Fibroblast of mammary gland (primary cell): ENCODE results near the gene SEC61A2.
A peak's percentile ranks its signal among the peaks of the same experiment; 100 is the strongest.

Experiments used
- DNase-seq: peaks from one replicate; pipeline ENCODE4 v3.0.0-alpha.2; 2010; ENCODE audit warnings: low read depth
- H3K4me3 ChIP-seq: 2 replicates; pipeline ENCODE4 v1.5.1; 2011; ENCODE audit warnings: low read depth, mild to moderate bottlenecking, low read length, moderate library complexity; ENCODE audit not compliant: control insufficient read depth
- TF ChIP-seq, protein P1 (sequence below): conservative IDR thresholded peaks from 2 replicates; pipeline ENCODE4 v1.5.1; 2011; ENCODE audit warnings: low read depth, low read length, inconsistent platforms; ENCODE audit not compliant: control insufficient read depth, insufficient read depth

Gene SEC61A2

DNA sequence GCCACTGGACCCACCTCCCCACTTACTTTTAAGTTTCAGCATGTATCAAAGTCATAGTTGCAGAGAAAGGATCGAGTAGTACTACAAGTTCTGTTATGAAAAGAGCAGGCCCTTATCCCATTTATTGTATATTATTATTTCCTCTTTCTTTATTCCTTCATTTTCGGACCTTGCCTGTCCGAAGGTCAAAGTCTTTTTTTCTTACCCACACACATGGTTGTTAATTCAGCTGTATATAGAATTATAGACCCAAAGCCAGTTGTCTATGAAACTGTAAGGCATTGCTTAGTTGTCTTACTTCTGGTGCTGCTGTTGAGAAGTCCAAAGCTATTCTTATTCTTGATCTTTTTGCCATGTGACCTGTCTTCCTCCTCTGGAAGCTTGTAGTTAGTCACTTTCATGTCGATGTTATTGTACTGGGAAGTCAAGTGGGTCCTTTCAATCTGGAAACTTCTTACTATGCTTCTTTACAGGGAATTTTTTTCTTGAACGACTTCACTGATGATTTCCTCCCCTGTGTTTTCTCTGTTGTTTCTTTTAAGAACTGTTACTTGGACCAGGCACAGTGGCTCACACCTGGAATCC, 57.9 kb downstream of the SEC61A2 start:
- H3K4me3 ChIP-seq, result no peak overlapping the region
- TF ChIP-seq, protein P1, sequence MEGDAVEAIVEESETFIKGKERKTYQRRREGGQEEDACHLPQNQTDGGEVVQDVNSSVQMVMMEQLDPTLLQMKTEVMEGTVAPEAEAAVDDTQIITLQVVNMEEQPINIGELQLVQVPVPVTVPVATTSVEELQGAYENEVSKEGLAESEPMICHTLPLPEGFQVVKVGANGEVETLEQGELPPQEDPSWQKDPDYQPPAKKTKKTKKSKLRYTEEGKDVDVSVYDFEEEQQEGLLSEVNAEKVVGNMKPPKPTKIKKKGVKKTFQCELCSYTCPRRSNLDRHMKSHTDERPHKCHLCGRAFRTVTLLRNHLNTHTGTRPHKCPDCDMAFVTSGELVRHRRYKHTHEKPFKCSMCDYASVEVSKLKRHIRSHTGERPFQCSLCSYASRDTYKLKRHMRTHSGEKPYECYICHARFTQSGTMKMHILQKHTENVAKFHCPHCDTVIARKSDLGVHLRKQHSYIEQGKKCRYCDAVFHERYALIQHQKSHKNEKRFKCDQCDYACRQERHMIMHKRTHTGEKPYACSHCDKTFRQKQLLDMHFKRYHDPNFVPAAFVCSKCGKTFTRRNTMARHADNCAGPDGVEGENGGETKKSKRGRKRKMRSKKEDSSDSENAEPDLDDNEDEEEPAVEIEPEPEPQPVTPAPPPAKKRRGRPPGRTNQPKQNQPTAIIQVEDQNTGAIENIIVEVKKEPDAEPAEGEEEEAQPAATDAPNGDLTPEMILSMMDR, result no peak
- no peak for DNase-seq

DNA sequence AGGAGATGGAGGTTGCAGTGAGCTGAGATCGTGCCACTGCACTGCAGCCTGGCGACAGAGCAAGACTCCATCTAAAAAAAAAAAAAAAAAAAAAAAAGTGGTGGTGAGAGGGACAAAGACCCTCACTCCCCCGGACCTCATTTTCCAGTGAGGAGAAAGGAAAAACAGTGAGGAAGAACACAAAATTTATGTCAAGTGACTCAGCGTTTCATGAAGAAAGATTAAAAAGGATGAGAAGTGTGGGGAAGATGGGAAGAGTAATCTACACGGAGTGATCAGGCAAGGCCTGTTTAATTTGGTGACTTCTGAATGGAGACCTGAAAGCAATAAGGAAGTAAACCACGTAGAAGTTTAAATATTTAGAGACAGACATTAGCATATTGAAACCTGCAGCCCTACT, 59.2 kb downstream of the SEC61A2 start:
- H3K4me3 ChIP-seq, result no peak overlapping the region
- TF ChIP-seq, protein P1, result no peak
- DNase-seq, result no peak

DNA sequence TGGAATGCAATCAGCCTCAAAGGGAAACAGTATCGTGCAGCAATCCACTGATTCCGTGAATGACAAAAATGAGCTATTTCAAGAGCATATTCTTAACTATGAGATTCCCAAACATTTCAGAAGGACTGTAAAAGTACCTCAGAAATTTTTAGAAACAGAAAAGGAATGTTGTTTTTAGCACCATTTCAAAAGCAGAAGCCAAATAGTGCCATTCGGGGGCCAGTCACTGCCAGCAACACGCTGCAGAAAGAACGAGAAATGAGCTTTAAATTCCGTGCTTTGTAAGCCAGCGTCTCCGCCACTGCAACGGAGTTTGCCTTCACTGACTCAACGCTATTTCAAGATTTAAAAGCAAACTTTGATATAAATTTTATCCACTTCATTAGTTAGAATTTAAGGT, 59.9 kb downstream of the SEC61A2 start:
- no peak for DNase-seq
- TF ChIP-seq, protein P1, result no peak
- no peak overlapping the region for H3K4me3 ChIP-seq

DNA sequence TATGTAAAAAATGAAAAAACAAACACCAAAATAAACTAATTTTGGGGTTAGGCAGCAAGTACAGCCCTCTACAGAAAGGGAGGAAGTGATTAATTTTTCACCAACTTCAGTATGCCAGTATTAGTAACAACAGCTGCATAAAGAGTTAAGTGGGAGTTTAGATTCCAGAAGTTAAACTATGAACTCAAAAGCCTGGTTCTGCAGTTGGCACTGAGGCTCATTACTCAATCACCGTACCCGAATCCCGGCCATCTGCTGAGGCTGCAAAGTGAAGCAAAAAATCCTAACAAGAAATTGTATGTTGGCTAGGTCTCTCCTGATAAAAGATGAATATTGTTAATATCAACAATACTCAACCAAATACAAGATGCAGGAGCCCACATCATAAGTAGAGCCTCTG, 62.2 kb downstream of the SEC61A2 start:
- H3K4me3 ChIP-seq, result no peak overlapping the region
- peak; percentile 16 for DNase-seq
- TF ChIP-seq, protein P1, result no peak

DNA sequence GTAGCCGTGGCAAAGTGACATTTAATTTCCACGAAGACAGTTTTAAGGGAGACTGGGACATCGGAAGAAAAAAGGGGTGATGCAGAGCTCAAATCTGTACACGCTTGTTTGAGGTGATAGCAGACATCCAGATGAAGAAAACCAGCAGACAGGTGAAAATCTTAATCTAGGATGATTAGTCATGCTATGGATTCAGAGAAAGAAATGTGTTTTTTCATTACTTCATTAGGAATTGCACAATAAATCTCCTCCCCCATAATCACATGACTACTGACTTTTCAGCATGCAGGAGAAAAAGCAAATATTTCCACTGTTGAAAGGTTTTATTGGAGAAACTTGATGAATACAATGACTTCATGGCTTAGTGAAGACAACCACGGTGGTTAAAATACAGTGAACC, 63.7 kb downstream of the SEC61A2 start:
- H3K4me3 ChIP-seq, result no peak overlapping the region
- TF ChIP-seq, protein P1, result no peak

DNA sequence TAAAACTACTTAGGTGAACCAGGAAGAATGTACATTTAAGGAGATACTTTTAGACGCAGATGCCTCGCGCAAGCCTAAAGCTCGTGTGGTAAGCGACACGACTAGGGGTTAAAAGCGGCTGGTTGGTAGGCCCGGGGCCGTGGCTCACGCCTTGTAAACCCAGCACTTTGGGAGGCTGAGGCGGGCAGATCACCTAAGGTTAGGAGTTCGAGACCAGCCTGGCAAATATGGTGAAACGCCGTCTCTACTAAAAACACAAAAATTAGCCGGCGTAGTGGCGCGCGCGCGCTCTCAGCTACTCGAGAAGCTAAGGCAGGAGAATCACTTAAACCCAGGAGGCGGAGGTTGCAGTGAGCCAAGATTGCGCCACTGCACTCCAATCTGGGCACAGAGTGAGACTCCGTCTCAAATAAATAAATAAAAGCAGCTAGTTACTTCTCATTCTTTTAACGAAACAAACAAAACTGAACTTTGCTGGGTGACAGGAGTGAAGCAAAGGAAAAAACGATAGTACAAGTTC, 65.3 kb downstream of the SEC61A2 start:
- peak; percentile 47 for DNase-seq
- H3K4me3 ChIP-seq, result peak overlapping the region; percentile 97

More for the DNA sequence above, 63.7 kb downstream of the SEC61A2 start:
- peak; percentile 73 for DNase-seq

More for the DNA sequence above, 65.3 kb downstream of the SEC61A2 start:
- TF ChIP-seq, protein P1, result no peak
